ENCODE results near the gene FHAD1.

FHAD1 gene

DNA sequence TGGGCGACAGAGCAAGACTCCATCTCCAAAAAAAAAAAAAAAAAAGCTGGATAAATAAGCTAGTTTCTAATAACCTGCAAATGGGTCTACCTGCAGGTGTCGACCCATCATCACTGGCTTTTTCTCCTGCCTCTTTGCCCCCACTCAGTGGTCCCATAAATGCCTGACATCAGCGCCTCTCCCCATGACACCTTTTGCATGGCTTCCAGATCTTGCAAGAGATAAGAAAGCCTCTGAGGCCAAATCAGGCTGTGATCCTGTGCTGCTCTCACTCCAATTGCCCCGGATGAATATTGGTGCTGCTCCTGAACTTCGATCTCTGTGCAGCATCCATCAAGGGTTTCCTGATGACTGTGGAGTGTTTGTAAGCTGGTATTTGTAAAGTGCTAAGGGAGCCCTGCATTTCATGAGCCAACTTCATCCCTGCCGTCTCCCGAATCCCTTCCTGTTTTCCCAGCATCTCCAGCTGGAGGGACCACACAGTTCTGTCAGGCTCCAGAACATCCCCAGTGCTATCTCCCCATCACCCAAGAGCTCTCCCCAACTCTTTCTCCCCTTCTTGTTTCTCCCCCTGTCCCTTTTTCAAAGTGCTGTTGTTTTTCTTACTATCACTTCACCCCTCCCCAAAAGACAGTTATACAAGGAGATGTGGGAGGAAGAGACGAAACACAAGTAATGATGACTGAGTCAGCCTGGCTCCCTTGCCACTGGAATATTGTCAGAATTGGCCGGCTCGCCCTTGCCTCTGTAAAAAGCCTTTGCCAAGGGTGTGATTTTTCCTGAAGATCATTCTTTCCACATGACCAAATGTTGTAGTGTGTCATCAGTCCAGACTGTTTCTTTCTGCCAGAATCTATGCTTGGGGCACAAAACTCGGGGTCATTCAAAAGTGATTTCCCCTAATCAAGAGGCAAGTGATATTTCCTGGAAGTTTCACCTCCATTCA, 159.9 kb downstream of the FHAD1 start:
- DNase-seq = no peak

DNA sequence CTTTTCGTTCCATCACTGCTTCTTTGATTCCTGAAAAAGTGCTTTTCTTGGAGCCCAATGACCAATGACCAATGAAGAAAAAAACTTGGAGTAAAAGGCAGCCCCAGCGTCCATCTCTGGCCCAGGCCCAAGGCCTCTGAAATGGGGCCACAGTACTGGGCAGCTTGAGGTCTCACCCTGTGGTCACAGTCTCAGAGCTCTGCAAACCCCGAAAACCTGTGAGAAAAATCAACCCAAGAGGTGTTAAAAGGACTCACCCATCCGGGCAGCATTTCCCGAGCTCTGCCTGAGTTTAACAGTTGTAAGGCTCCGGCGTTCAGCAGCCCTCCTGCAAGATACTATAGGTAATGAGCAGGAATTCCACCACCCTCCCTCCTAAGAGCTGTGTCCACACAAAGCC, 160.6 kb downstream of the FHAD1 start:
- DNase-seq = no peak

DNA sequence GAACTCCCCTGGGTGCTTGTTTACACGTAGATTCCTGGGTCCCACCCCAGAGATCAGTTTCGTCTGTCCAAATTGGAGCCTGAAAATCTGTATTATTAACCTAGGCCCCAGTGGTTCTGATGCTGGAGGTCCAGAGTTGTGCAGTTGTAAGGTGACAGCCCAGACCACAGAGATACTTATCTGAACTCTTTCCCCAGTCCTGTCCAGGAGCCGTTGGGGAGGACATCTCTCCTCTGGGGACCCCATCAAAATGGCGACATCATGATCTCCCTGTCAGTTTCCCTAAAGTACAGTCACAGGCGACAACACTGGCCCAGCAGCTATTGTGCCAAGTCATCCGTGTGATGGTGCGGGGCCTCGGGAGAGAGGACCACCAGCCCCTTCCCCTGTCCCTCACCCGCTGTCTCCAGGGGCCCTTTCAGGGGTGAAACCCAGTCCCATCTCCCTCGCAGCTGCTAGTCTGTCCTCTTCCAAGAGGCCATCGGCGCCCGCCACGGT, 161.9 kb downstream of the FHAD1 start:
- DNase-seq = no peak

DNA sequence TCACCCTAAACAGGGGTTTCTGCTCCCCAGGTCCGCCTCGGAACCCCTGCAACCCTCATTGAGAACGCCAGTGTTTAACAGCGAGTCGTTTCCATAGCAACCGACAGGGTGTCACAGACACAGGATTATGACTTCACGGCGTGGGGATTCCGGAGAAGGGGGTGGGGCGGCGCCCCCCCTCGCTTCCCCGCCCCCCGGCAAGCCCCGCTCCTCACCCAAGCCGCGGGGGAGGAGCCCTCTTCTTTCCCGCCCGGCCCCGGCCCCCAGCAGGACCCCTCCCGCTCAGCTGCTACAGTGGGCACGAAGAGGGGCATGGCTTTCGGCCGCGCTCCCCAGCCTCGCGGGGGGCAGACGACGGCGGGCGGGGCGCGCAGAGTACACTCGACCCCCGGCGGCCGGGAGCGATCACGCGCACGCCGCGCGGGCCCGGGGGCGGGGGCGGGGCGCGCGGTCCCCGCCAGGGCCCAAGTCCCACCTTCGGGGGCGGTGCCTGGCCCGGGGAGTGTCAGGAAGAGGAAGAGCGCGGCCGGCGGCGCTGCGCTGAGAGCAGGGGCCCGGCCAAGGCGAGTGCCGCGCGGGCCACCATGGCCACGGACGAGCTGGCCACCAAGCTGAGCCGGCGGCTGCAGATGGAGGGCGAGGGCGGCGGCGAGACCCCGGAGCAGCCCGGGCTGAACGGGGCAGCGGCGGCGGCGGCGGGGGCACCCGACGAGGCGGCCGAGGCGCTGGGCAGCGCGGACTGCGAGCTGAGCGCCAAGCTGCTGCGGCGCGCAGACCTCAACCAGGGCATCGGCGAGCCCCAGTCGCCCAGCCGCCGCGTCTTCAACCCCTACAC, 162.6 kb downstream of the FHAD1 start, which contains the start of gene EFHD2:
Gene EFHD2, plus strand, starts transcription at position 501 of the 835 bp plus-strand sequence. Its CDS starts 84 bp downstream, at position 585.
- DNase-seq = no peak

DNA sequence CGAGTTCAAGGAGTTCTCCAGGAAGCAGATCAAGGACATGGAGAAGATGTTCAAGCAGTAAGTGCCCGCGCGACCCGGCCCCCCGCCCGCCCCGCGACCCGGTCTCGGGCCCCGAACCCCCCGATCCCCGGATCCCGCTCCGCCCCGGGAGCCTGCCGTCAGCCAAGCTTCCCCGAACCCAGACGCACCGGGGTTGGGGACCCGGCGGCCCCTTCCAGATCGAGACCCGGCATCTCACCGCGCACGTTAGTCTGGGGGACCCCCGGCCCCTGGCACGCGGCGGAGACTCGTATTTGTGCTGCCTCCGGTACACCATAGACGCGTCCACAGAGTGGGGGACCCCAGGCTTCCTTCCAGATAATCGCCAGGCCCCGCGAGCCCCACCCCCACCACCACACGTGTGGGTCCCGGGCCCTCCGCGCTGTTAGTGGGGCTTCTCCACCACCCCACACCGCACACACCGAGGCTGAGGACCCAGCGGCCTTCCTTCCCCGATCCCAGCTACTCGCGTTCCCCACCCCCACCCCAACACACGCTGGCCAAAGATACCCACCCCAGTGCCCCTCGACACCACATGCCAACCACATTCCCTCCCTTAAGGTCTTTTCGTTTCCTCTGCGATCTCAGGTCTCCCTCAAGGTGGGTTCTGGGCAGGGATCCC, 163.3 kb downstream of the FHAD1 start:
- no peak for DNase-seq

DNA sequence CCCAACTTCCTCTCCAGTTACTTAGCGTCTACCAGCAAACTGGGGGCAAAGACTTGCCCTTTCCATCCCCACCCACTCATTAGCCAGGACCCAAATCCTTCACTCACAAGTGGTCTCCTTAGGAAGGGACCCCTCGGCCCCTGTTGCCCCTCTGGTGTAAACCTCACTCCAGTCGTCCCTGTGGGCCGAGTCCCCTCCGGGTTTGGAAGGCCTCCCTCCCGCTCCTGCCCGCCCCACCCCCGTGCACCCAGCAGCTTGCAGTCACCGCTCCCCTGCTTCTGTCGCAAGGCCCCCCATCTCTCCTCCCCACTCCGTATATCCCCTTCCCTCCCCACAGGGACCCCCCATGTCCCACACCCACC, 163.8 kb downstream of the FHAD1 start:
- DNase-seq = no peak

DNA sequence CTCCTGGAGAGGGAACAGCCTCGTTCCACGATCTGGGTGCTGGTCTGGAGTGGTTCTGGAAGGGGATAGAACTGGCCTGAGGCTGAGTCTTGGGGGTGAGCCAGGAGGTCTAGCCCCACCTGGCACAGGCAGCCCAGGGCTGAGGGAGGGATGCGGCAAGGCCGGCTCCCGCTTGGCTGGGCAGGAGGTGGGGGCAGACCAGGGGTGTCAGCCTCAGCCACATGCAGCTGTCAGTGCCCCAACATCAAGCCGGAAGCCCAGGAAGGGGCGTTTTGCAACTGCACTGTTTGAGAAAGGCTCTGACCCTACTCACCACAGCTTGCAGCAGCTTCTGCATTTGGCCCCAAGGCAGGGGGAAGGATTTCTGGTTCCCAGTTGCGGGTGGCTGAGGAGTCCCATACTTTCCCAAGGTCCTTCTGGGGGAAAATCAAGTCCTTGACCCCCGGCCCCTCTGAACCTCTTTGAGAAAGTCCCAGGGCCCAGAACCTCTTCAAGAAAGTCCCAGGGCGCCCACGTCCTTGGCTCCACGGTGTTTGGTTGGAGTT, 164.6 kb downstream of the FHAD1 start:
- DNase-seq = no peak

DNA sequence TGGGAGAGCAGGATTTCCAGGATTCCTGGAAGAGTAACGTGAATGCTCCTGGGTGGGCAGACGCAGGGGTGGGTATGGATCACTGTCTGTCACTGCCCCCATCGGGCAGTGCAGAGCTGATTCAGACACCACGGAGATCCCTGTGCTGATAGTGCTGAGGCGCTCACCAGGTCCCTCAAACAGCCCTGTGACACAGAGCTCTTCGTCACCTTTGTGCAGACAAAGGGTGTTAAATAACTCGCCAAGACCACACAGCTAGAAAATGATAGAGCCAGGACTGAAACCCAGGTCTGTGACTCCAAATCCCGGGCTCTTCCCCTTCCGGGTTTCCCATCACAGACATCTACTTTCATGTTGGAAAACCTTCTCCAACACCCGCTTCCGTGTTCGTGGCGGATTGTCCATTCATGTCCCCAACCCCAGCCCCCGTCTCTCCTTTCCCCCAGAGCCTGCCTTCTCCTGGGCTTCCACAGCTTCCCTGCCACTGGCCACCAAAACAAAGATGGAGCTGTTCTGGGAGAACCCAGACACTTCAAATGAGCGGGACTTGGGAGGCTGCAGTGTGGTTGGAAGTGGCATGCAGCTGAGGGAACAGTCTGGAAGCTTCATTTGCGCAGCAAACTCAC, 165.3 kb downstream of the FHAD1 start:
- no peak for DNase-seq

DNA sequence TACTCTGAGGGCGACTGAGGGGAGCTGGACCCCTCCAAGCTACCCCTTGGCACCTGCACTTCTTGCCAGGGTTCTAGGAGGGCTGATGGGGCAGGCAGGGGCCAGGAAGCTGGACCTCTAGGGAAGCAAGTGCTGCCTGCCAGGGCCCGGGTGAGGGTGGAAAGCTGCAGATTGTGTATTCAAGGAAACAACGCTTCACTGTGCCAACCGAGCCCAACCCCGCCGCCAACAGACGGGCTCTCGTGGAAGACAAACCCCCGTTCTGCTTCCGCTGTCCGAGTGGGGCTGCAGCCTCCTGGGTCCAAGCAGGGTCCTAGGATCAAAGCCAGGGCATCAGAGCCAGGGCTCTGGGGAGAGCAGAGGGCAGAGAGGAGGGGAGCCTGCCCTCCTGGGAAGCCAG, 165.8 kb downstream of the FHAD1 start:
- DNase-seq = no peak

DNA sequence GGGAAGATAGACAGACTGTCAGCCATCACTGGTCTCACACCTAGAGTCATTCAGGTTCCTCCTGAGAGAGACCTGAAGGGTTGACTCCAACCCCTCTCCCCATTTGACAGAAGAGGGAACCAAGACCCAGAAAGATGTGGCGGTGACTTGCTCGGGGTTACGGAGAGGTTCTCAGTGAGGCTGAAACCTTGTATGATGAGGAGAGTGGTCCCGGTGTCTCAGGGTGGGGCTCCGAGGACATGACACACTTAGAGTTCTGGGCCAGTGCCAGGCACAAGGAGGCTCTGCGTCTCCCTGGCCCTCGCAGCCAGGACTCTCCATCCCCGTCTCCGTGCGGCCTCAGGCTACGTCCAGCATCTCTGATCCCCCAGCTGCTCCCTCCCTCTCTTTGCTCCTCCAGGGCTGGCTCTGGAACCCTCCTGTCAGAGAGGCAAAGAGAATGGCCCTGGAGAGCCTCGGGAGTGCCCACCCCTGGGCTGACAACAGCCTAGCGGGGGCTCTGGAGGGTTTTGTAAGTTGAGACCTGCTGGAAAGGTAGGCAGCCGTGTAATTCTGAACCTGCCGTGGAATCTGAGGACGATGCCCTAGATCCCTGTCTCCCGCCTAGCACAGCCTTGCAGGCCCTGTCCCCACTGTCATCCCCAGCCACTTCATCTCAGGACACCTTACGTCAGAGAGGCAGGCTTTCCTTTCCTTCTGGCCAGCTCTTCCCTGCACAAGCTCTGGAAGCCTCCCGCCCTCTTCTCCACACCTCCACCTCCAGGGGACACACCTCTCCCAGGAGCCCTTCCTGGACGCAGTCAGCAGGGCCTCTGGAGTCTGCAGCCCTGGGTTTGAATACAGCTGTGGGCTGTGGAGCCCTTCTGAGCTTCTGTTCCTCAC, 166.8 kb downstream of the FHAD1 start:
- no peak for DNase-seq

DNA sequence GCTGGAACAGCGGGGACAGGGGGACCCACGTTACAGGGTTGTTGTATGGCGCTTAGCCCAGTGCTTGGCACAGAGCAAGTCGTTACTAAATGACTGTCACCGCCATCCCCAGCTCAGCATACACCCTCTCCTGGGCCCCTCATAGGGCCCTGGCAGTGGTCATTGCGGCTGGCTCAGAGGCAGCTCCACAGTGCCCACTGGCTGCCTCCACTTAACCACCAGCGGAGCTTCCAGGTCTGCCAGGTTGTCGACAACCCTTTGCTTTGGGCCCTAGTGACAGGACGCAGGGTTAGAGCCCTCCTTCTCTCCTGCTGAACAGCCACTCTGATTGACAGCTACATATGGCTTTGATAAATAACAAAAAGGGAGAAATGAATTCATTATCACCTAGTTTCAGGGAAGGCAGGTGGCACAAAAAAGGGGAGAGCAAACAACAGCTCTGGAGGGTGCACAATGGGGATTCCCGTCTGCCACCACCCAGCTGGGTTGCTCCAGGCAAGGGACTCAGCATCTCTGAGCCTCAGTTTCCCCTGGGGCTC, 167.5 kb downstream of the FHAD1 start:
- no peak for DNase-seq

DNA sequence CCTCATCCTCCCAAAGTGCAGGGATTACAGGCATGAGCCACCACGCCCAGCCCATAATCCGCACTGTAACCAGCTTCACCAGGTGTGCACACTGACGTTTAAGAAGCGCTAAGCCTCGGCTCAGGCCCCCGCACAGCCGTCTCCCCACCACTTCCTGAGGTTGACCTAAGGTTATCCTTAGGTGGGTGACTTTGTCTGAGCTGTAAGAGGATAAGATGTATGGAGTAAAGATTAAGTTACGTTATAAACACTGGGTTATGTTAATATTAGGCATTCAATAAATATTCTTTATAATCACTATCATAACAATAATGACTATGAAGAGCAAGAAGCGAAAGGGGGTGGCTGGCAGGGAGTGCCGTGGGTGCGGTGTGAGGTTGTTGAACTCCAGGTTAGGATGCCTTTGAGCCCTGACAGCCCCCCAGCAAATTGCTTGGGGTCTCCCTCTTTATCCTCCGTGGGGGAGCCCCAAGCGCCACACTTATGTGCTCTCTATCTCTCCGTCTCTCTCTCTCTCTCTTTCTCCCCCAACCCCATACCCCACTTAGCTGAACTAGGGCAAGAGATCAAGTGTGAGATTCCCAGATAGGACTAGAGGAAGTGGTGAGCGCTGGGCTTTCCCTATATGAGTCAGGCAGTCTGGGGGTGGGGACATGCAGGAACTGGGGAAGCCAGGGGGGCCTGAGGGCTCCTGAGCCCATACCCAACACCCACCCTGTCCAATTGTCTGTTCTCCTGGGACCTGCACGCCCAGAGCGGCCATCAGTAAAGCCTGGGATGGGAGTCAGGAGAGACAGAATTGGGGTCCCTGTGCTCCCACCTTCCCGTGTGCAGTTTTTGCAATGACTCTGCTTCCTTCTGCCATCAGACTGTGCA, 170.3 kb downstream of the FHAD1 start:
- DNase-seq = no peak

DNA sequence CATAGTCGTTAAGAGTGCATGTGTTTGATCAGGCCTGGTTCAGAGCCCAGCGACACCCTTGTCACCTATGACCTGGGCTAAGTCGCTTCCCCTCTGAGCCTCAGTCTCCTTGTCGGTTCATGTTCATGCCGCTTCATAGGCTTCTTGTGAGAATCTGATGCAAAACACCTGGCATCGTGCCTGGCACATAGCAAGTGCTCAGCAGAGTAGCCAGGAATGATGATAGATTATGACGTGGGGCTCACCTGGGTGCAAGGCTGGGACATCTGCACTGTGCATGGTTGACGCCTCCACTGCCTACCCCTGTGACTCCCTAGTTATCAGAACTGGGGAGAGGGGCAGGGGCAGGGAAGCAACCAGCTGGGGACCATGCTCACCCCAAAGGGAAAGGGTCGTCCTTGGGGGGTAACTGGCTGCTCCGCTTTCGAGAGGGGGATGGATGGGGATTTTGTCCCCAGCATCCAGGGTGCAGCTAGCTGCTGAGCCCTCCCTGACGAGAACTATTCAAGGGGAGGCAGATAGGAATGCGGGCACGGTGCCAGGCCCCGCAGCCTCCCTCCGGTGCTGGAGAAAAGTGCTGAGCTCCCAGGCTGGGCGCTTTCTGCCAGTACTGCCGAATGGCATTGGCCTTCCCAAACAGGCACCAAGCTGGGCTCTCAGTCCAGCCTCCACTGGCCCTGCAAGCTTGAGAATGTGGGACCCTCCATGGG, 171.9 kb downstream of the FHAD1 start:
- DNase-seq = no peak

DNA sequence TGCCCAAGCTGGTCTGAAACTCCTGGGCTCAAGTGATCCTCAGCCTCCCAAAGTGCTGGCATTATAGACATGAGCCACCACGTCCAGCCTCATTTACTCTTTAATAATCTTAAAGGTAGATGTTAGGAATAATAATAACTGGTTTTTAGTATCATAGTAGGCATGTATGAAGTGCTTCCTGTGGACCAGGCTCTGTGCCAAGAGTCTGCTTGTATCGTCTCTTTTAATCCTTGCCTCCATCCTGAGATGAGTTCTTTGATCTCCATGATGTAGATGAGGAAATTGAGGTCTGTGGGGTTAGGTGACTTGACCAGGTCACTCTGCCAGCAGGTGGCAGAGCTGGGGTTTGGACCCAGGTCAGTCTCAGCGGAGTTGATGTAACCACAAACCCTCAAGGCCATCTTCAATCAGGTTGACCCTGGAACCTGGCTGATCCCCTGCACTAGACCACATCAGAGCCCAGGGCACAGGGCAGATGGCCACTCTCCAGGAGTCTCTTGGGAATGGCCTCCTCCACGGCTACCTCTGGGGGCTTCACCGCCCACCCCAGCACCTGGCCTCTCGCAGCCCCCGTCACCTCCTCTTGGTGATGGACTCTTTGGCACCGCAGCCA, 173.9 kb downstream of the FHAD1 start:
- no peak for DNase-seq

DNA sequence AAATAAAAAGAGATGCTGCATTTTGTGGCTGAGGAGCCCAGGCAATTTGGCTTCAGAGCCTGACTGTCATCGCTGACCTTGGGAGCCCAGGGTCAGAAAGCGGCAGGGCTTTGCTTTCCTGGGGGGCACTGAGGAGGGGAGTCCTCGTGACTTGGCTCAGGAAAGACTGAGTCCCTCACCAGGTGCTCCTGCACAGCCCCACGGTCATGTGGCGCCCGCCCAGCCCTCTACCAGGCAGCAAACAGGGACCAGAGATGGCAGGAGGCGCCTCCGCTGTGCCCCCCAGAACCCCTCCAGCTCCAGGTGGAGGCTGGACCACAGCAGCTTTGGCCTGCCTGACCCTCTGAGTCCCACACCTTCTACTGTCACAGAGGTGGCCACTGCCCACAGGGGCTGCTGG, 175.8 kb downstream of the FHAD1 start:
- DNase-seq = no peak

DNA sequence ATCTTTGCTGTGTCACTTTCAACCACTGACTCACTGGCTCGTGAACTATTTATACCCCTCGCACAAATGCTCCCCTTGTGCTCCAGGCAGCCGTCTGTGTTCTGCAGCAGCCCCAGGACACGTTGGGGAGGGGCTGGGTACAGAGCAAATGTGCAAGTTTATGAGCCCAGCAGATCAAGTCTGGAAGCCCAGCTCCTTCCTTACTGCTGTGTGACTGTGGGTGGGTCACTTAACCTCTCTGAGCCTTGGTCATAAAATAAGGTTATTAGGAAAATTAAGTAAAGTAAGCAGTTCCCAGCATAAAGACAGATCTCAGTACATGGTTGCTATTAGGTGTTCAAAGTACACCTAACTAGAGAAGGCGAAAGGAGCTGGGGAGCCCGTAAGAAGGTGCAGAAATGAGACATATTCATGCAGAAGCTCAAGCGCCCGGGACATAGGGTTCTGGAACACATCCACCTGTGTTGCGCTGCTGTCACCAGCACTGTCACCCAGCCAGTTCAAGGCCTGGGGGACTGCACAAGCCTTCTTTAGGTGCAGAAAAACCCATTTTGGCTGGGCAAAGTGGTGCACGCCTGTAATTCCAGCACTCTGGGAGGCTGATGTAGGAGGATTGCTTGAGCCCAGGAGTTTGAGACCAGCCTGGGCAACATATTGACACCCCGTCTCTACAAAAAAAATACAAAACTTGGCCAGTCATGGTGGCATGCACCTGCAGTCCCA, 176.5 kb downstream of the FHAD1 start:
- DNase-seq = no peak

DNA sequence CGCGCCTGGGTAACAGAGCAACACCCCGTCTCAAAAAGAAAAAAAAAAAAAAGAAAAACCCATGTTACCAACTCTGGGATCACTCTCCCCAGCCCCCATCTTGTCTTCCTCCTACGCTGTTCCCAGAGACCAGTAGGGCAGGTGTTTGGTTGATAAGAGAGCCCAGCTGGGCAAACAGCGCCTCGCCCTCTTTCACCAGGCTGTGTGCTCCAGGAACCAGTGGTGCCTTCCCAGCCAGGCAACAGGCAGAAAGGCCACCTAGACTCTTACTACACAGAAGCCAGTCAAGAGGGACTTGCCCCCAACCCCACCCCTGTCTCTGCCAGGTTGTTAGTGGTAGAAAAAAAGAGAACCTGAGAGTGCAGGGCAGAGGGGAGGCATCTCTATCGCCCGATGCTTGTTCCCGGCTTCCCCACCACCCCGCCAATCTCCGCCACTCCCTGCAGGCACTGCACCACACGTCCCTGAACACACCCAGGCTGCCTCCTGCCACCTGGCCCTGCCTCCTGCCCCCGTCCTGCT, 177.2 kb downstream of the FHAD1 start:
- peak; percentile 81 for DNase-seq

DNA sequence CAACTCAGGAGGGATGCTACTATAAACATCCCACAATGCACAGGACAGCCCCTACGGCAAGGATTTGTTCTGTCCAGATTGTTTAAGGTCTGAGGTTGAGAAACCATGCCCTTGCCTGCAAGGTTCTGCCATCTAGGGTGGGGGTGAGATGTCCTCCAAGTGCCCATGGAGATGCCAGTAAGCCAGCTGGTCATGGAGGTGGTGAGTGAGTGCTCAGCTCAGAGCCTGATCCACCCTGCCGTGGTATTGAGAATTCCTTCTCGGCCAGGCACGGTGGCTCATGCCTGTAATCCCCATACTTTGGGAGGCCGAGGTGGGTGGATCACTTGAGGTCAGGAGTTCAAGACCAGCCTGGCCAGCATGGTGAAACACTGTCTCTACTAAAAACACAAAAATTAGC, 178.0 kb downstream of the FHAD1 start:
- no peak for DNase-seq

All from NCI-H187 treated with DMSO at 0.1 percent for 48 hours (cell line).